Retinal pigment epithelial cell (primary cell): ENCODE measurements around the gene HBG1.

Experiments
- DNase-seq: peaks from one replicate; pipeline ENCODE4 v3.0.0-alpha.2; 2010; ENCODE audit warnings: low read depth
- H3K4me3 ChIP-seq: 2 replicates; pipeline ENCODE4 v1.5.1; 2011; ENCODE audit warnings: mild to moderate bottlenecking, low read length, control low read depth, moderate library complexity
- TF ChIP-seq, protein P1 (sequence below): conservative IDR thresholded peaks from 2 replicates; pipeline ENCODE4 v1.5.1; 2011; ENCODE audit warnings: low read depth, low read length, control low read depth, inconsistent platforms

HBG1 gene

GRCh38 chr11:5226732-5227310, 22.8 kb downstream of the HBG1 start, which contains the start of gene HBB:
HBB (minus strand) TSS chr11:5227071; CDS start chr11:5227021, 50 bp downstream.
- no peak within 1 kb of the TSS for H3K4me3 ChIP-seq
- TF ChIP-seq, protein P1, sequence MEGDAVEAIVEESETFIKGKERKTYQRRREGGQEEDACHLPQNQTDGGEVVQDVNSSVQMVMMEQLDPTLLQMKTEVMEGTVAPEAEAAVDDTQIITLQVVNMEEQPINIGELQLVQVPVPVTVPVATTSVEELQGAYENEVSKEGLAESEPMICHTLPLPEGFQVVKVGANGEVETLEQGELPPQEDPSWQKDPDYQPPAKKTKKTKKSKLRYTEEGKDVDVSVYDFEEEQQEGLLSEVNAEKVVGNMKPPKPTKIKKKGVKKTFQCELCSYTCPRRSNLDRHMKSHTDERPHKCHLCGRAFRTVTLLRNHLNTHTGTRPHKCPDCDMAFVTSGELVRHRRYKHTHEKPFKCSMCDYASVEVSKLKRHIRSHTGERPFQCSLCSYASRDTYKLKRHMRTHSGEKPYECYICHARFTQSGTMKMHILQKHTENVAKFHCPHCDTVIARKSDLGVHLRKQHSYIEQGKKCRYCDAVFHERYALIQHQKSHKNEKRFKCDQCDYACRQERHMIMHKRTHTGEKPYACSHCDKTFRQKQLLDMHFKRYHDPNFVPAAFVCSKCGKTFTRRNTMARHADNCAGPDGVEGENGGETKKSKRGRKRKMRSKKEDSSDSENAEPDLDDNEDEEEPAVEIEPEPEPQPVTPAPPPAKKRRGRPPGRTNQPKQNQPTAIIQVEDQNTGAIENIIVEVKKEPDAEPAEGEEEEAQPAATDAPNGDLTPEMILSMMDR, result no peak
- no peak for DNase-seq

- no peak overlapping the region for H3K4me3 ChIP-seq
- TF ChIP-seq, protein P1, result no peak
- DNase-seq, result no peak
Observed at GRCh38 chr11:5225480-5225871, 24.2 kb downstream of the HBG1 start.

- no peak for DNase-seq
- TF ChIP-seq, protein P1, result no peak
- no peak overlapping the region for H3K4me3 ChIP-seq
Observed at GRCh38 chr11:5224538-5225479, 24.8 kb downstream of the HBG1 start.

DNA sequence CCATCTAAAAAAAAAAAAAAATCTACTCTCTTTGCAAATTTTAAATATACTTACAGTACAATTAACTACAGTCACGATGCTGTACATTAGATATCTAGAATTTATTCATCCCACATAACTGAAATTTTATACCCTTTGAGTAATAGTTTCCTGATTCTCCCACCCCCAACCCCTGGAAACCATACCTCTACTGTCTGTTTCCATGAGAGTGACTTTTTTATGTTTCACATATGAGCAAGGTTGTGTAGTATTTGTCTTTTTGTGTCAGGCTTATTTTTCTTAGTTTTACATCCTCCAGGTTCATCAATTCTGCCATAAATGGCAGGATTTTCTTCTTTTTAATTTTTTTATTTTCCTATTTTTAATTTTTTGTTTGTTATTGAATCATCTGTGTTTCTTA, 26.0 kb downstream of the HBG1 start:
- TF ChIP-seq, protein P1, result no peak
- H3K4me3 ChIP-seq, result no peak overlapping the region
- no peak for DNase-seq

DNA sequence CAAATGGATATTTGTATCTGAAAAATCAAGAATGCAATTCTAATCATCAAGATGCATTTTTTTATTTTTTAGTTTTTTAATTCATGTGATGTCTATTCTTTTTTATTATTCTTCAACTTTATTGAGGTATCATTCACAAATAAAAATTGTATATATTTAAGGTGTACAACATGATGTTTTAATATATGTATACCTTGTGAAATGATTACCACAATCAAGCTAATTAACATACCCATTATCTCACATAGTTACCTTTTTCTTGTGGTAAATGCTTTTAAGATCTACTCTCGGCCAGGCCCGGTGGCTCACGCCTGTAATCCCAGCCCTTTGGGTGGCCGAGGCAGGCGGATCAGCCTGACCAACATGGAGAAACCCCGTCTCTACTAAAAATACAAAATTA, 26.5 kb downstream of the HBG1 start:
- TF ChIP-seq, protein P1, result no peak
- H3K4me3 ChIP-seq, result no peak overlapping the region
- DNase-seq, result no peak

DNA sequence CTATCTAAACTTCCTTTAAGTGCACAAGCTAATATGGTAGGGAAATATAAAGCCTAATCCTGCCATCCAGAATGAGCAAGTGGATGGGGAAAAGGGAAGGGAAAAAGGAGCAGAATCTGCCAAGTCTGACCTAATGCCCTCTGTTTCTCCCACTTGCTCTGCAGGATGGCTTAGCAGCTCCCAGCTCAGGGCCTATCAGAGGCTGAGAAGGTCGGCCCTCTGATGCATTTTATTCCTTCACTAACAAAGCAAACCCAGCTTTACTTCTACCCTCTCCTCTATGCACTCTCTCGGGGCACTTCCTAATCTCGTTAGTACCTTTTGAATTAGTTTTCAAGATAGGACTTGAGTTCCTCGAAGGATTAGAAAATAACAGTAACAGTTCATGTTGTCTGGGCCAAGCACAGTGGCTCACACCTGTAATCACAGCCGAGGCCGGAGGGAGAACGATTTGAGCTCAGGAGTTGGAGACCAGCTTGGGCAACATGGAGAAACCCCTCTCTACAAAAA, 39.2 kb downstream of the HBG1 start:
- TF ChIP-seq, protein P1, result no peak
- DNase-seq, result no peak
- no peak overlapping the region for H3K4me3 ChIP-seq

GRCh38 chr11:5204787-5205186, 44.9 kb downstream of the HBG1 start:
- no peak overlapping the region for H3K4me3 ChIP-seq
- DNase-seq, result peak; percentile 20
- TF ChIP-seq, protein P1, result peak; percentile 67
